IMR-90 (cell line): ENCODE data around the gene GPD1. TPM values are rescaled to one million over a fixed set of nuclear protein-coding genes. Genes with fewer than 3 reads are reported as not detected.

Source experiments
- ATAC-seq: fragments of 200-7000 bp; cut with Tn5 transposase; 2 replicates; pipeline ENCODE4 v1.9.1; 2020; ENCODE audit warnings: low read depth, mild to moderate bottlenecking, moderate library complexity
- BruUV-seq: library from RNA; stranded (reverse); fragments of 400-500 nt; replicated peaks from 2 replicates; lab custom pipeline; 2021; lab: Mats Ljungman, UMichigan
- CTCF ChIA-PET: fragments of 300-600 bp; formaldehyde crosslinking; extraction: SDS; loops from one replicate; lab custom pipeline; 2021; ENCODE audit warnings: antibody characterized with exemption; lab: Yijun Ruan, JAX
- POLR2A ChIA-PET: fragments of 300-600 bp; sonication (Branson Sonifier 250); formaldehyde crosslinking; loops from one replicate; lab custom pipeline; 2022; ENCODE audit warnings: antibody characterized with exemption; ENCODE audit not compliant: unreplicated experiment; lab: Charles Lee
- DNase-seq: peaks from one replicate; pipeline ENCODE4 v3.0.0; 2013
- H2AFZ ChIP-seq: replicated peaks from 2 replicates; pipeline ENCODE3; 2013; ENCODE audit warnings: low read length, mild to moderate bottlenecking; ENCODE audit not compliant: poor library complexity
- H2AK5ac ChIP-seq: 2 replicates; pipeline ENCODE4 v1.6.1; 2013; ENCODE audit warnings: low read depth, low read length, inconsistent platforms
- H2AK9ac ChIP-seq: replicated peaks from 2 replicates; pipeline ENCODE3; 2013; ENCODE audit warnings: mild to moderate bottlenecking, low read depth, low read length, moderate library complexity; ENCODE audit not compliant: poor library complexity
- H2BK120ac ChIP-seq: 2 replicates; pipeline ENCODE4 v1.6.1; 2013; ENCODE audit warnings: low read depth, low read length, inconsistent platforms
- H2BK15ac ChIP-seq: 3 replicates; pipeline ENCODE4 v1.6.1; 2013; ENCODE audit warnings: low read depth, low read length, inconsistent platforms
- H2BK20ac ChIP-seq: 2 replicates; pipeline ENCODE4 v1.6.1; 2013; ENCODE audit warnings: low read depth, mild to moderate bottlenecking, inconsistent platforms, low read length, moderate library complexity
- H2BK5ac ChIP-seq: 2 replicates; pipeline ENCODE4 v1.6.1; 2013; ENCODE audit warnings: mild to moderate bottlenecking, low read depth, low read length, inconsistent platforms; ENCODE audit not compliant: poor library complexity, severe bottlenecking
- H3K14ac ChIP-seq: replicated peaks from 2 replicates; pipeline ENCODE4 v1.6.1; 2013; ENCODE audit warnings: low read depth, low read length, inconsistent platforms
- H3K18ac ChIP-seq: 2 replicates; pipeline ENCODE4 v1.6.1; 2013; ENCODE audit warnings: low read depth, low read length, control low read depth
- H3K23ac ChIP-seq: 2 replicates; pipeline ENCODE4 v1.6.1; 2013; ENCODE audit warnings: low read depth, low read length, inconsistent platforms
- H3K27ac ChIP-seq: 2 replicates; pipeline ENCODE4 v1.5.1; 2013; ENCODE audit warnings: mild to moderate bottlenecking, control low read depth, low read length; ENCODE audit not compliant: insufficient read depth
- H3K27me3 ChIP-seq: 2 replicates; pipeline ENCODE4 v1.6.1; 2013; ENCODE audit warnings: low read length; ENCODE audit not compliant: control insufficient read depth, insufficient read depth
- H3K36me3 ChIP-seq: 2 replicates; pipeline ENCODE4 v1.6.1; 2013; ENCODE audit warnings: low read length, mixed read lengths; ENCODE audit not compliant: control insufficient read depth, insufficient read depth
- H3K4ac ChIP-seq: 2 replicates; pipeline ENCODE4 v1.6.1; 2013; ENCODE audit warnings: low read depth, low read length, inconsistent platforms
- H3K4me1 ChIP-seq: 2 replicates; pipeline ENCODE4 v1.6.1; 2013; ENCODE audit warnings: low read length, mixed read lengths; ENCODE audit not compliant: control insufficient read depth, insufficient read depth
- H3K4me2 ChIP-seq: 2 replicates; pipeline ENCODE4 v1.6.1; 2013; ENCODE audit warnings: low read depth, mild to moderate bottlenecking, control low read depth, low read length, moderate library complexity
- H3K4me3 ChIP-seq: 2 replicates; pipeline ENCODE4 v1.5.1; 2013; ENCODE audit warnings: low read depth, mild to moderate bottlenecking, control low read depth, low read length, moderate library complexity; ENCODE audit not compliant: insufficient read depth
- H3K56ac ChIP-seq: 2 replicates; pipeline ENCODE4 v1.6.1; 2013; ENCODE audit warnings: low read length, inconsistent platforms; ENCODE audit not compliant: insufficient read depth; ENCODE audit errors: extremely low read depth
- H3K79me1 ChIP-seq, 2 experiments: 2 replicates each; pipeline ENCODE4 v1.6.1; 2013; ENCODE audit warnings: low read length in 2 of 2, inconsistent platforms in 1 of 2, low read depth in 1 of 2
- H3K9ac ChIP-seq: 2 replicates; pipeline ENCODE4 v1.6.1; 2013; ENCODE audit warnings: low read depth, low read length, control low read depth
- H3K9me1 ChIP-seq: 2 replicates; pipeline ENCODE4 v1.6.1; 2013; ENCODE audit warnings: low read length, inconsistent platforms; ENCODE audit not compliant: insufficient read depth
- H3K9me3 ChIP-seq: 2 replicates; pipeline ENCODE4 v1.6.1; 2013; ENCODE audit warnings: low read length; ENCODE audit not compliant: control insufficient read depth, insufficient read depth
- H4K20me1 ChIP-seq: 2 replicates; pipeline ENCODE4 v1.6.1; 2013; ENCODE audit warnings: low read length, inconsistent platforms; ENCODE audit not compliant: insufficient read depth
- H4K5ac ChIP-seq: 2 replicates; pipeline ENCODE4 v1.6.1; 2013; ENCODE audit warnings: mild to moderate bottlenecking, low read depth, low read length, control low read depth
- H4K8ac ChIP-seq, 2 experiments: 2 replicates each; pipeline ENCODE4 v1.6.1; 2013; ENCODE audit warnings: low read depth in 2 of 2, low read length in 2 of 2, control low read depth in 1 of 2, inconsistent platforms in 1 of 2
- H4K91ac ChIP-seq: 2 replicates; pipeline ENCODE4 v1.6.1; 2013; ENCODE audit warnings: low read depth, low read length, inconsistent platforms; ENCODE audit not compliant: insufficient read depth
- BHLHE40 ChIP-seq: fragments of 150-350 bp; IDR thresholded peaks from 2 replicates; pipeline ENCODE4 v1.6.1; 2016; ENCODE audit warnings: mild to moderate bottlenecking, low read depth, low read length
- CEBPB ChIP-seq: IDR thresholded peaks from 2 replicates; pipeline ENCODE4 v1.6.1; 2012; ENCODE audit warnings: low read depth, low read length, improper control_type of control experiment
- CHD1 ChIP-seq: IDR thresholded peaks from 2 replicates; pipeline ENCODE4 v1.6.1; 2012; ENCODE audit warnings: low read depth, low read length, improper control_type of control experiment
- CTCF ChIP-seq: conservative IDR thresholded peaks from 2 replicates; pipeline ENCODE4 v1.5.1; 2012; ENCODE audit warnings: mild to moderate bottlenecking, low read depth, low read length, improper control_type of control experiment
- ELK1 ChIP-seq: fragments of 150-350 bp; IDR thresholded peaks from 2 replicates; pipeline ENCODE4 v1.6.1; 2016; ENCODE audit warnings: low read depth, mild to moderate bottlenecking, low read length, moderate library complexity, borderline replicate concordance
- FOS ChIP-seq: fragments of 150-350 bp; IDR thresholded peaks from 2 replicates; pipeline ENCODE4 v1.6.1; 2016; ENCODE audit warnings: low read depth, low read length
- MAFK ChIP-seq: IDR thresholded peaks from 2 replicates; pipeline ENCODE4 v1.6.1; 2012; ENCODE audit warnings: low read depth, low read length, improper control_type of control experiment
- MAZ ChIP-seq: IDR thresholded peaks from 2 replicates; pipeline ENCODE4 v1.6.1; 2012; ENCODE audit warnings: low read depth, mild to moderate bottlenecking, low read length, improper control_type of control experiment, moderate library complexity, borderline replicate concordance
- MXI1 ChIP-seq: IDR thresholded peaks from 2 replicates; pipeline ENCODE4 v1.6.1; 2012; ENCODE audit warnings: low read depth, mild to moderate bottlenecking, low read length, moderate library complexity, borderline replicate concordance
- NFE2L2 ChIP-seq: fragments of 150-350 bp; IDR thresholded peaks from 2 replicates; pipeline ENCODE4 v1.6.1; 2016; ENCODE audit warnings: low read depth, mild to moderate bottlenecking, low read length
- POLR2A ChIP-seq: IDR thresholded peaks from 2 replicates; pipeline ENCODE4 v1.6.1; 2012; ENCODE audit warnings: mild to moderate bottlenecking, low read depth, low read length
- RAD21 ChIP-seq: IDR thresholded peaks from 2 replicates; pipeline ENCODE4 v1.6.1; 2012; ENCODE audit warnings: low read length, improper control_type of control experiment
- RCOR1 ChIP-seq: IDR thresholded peaks from 2 replicates; pipeline ENCODE4 v1.6.1; 2012; ENCODE audit warnings: mild to moderate bottlenecking, low read length, improper control_type of control experiment; ENCODE audit not compliant: insufficient replicate concordance
- RFX5 ChIP-seq: IDR thresholded peaks from 2 replicates; pipeline ENCODE4 v1.8.0; 2012; ENCODE audit warnings: low read depth, mild to moderate bottlenecking, low read length, moderate library complexity
- SMC3 ChIP-seq: fragments of 150-350 bp; IDR thresholded peaks from 2 replicates; pipeline ENCODE4 v1.6.1; 2016; ENCODE audit warnings: low read depth, mild to moderate bottlenecking, antibody characterized with exemption, low read length, moderate library complexity
- USF2 ChIP-seq: fragments of 150-350 bp; IDR thresholded peaks from 2 replicates; pipeline ENCODE4 v1.6.1; 2017; ENCODE audit warnings: mild to moderate bottlenecking, antibody characterized with exemption, low read length, low read depth
- WGBS, 2 experiments: methylation state at CpG; one replicate each; pipeline versions ENCODE4 v1.1.5 to v1.1.7; 2013; ENCODE audit warnings: missing lambda C conversion rate in 2 of 2; ENCODE audit not compliant: insufficient read length in 1 of 2; ENCODE audit errors: extremely low coverage in 2 of 2; 5-methylcytosine and 5-hydroxymethylcytosine counted together
- dilution Hi-C: fragments of 300-500 bp; cut with HindIII; formaldehyde crosslinking; loops from one replicate; pipeline ENCODE4 v1.14.3; 2018; ENCODE audit warnings: low sequenced_read_pairs; ENCODE audit not compliant: unreplicated experiment
- in situ Hi-C: fragments of 300-500 bp; cut with MboI; formaldehyde crosslinking; loops from 3 replicates; pipeline ENCODE4 v1.14.3; 2019; ENCODE audit warnings: low sequenced_read_pairs, inconsistent platforms, mixed read lengths
- intact Hi-C: fragments of 100-400 bp; cut with micrococcal nuclease; formaldehyde crosslinking; loops from 2 replicates; pipeline ENCODE4 v1.10.0; 2022
- polyA plus RNA-seq, 3 experiments: library from polyadenylated mRNA; depleted of rRNA; stranded (reverse); fragments of >200 nt; gene quantifications; 2 replicates each; pipeline ENCODE4 v1.2.3, GENCODE V29; 2012; ENCODE audit warnings: low replicate concordance in 1 of 3
- total RNA-seq: library from RNA; depleted of rRNA; stranded (reverse); fragments of >200 nt; gene quantifications from 2 replicates; pipeline ENCODE4 v1.2.3, GENCODE V29; 2012

Gene GPD1
- total and polyA plus RNA-seq, 2 of the 4 experiments (the other 2 are of a cell fraction) = 0.05 to 0.18 TPM

- Histone ChIP-seq H3K4me1 (peaks cover 3% of the 10 kb centered on the region; the same call in 1 of the 2 replicates), H3K36me3 (no peaks in the 10 kb centered on the region), H2BK120ac (no peak overlapping the region), H3K4me3 (no peak overlapping the region), H4K8ac (no peak overlapping the region), H2AK5ac (no peak overlapping the region), H4K5ac (no peak overlapping the region), H3K14ac (no peak overlapping the region), H2BK15ac (no peak overlapping the region), H3K18ac (no peak overlapping the region), H3K9ac (no peak overlapping the region), H2BK20ac (no peak overlapping the region), H2AFZ (no peak overlapping the region), H3K9me1 (no peaks in the 10 kb centered on the region), H4K91ac (no peak overlapping the region), H2AK9ac (no peak overlapping the region), H4K20me1 (no peaks in the 10 kb centered on the region; the same call in 1 of the 2 replicates), H3K27me3 (no peaks in the 10 kb centered on the region), H3K4me2 (no peak overlapping the region), H3K79me1 (no peaks in the 10 kb centered on the region), H3K23ac (no peak overlapping the region), H3K27ac (no peak overlapping the region), H3K56ac (no peak overlapping the region), H3K4ac (no peak overlapping the region), H2BK5ac (no peak overlapping the region), H3K9me3 (no peaks in the 10 kb centered on the region)
- dilution Hi-C loops = no loop called here
- no TSS peak for BruUV-seq
- DNase-seq = no peak
- intact Hi-C loops = no loop called here
- no CpG with 5 or more reads among the region's 7 CpGs for WGBS, 2 experiments
- CTCF ChIA-PET = no interaction called here
- ATAC-seq = no peak
- no peak for TF ChIP-seq MXI1
- no peak for TF ChIP-seq MAFK
- no peak for TF ChIP-seq RAD21
- no peak for TF ChIP-seq FOS
- TF ChIP-seq SMC3 = no peak
- no peak for TF ChIP-seq POLR2A
- TF ChIP-seq RFX5 = no peak
- no peak for TF ChIP-seq MAZ
- TF ChIP-seq CTCF = no peak
- no peak for TF ChIP-seq ELK1
- no peak for TF ChIP-seq NFE2L2
- no peak for TF ChIP-seq BHLHE40
- no peak for TF ChIP-seq CHD1
- no peak for TF ChIP-seq RCOR1
- TF ChIP-seq CEBPB = no peak
- no peak for TF ChIP-seq USF2
- in situ Hi-C loops = no loop called here
- POLR2A ChIA-PET = no interaction called here
Measured at GRCh38 chr12:50073206-50073605, 30.6 kb upstream of the GPD1 start.
